GM21423 (cell line): ENCODE measurements around the gene ZNF524.

Experiments
- ATAC-seq: cut with Tn5 transposase; IDR thresholded peaks from one replicate; pipeline ENCODE4 v1.9.1; 2021; ENCODE audit warnings: mild to moderate bottlenecking, moderate library complexity; ENCODE audit not compliant: unreplicated experiment

Gene ZNF524

GRCh38 chr19:55641426-55642152, 41.5 kb downstream of the ZNF524 start:
- no peak for ATAC-seq

GRCh38 chr19:55642153-55643002, 42.3 kb downstream of the ZNF524 start:
- no peak for ATAC-seq

GRCh38 chr19:55643003-55643886, 43.2 kb downstream of the ZNF524 start, which contains the start of gene ZNF581:
Gene ZNF581 (plus strand): TSS chr19:55643649. CDS start chr19:55644572, 923 bp downstream.
- ATAC-seq = peak; percentile 34

DNA sequence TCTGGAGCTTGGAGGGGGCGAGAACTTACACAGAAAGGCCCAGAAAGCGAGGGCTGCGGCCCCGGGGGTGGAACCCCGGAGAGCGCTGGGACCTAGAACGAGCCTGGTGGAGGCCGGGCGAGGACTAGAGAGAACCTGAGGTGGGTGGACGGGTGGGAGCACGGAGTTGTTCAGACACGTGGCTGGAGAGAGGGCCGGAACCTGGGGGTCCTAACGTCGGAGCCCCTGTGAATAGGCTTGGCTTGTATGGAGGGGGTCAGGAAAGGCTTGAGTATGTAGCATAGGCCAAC, 43.7 kb downstream of the ZNF524 start:
- no peak for ATAC-seq

DNA sequence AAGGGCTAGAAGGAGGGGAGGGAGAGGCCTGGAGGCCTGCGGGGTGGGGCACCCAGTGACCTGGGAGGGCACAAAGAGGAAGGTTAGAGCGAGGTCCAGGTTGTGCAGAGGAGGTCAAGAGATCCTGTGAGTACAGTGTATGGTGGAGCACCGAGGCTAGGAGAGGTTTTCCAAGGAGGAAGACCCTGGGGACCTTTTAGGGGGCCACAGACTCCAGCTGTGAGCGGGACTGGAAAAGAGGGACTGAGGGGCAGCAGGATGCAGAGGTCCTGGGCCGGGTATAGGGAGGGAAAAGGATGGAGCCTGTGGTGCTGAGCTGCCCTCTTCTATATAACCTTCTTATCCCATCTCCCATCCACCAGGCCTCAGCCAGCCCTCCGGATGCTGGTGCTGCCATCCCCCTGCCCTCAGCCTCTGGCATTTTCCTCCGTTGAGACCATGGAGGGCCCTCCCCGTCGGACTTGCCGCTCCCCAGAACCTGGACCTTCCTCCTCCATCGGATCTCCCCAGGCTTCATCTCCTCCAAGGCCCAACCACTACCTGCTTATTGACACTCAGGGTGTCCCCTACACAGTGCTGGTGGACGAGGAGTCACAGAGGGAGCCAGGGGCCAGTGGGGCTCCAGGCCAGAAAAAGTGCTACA, 44.2 kb downstream of the ZNF524 start:
- ATAC-seq = no peak

- ATAC-seq = no peak
Measured at GRCh38 chr19:55644842-55645511, 44.9 kb downstream of the ZNF524 start.

GRCh38 chr19:55645512-55645881, 45.4 kb downstream of the ZNF524 start:
- ATAC-seq = no peak

DNA sequence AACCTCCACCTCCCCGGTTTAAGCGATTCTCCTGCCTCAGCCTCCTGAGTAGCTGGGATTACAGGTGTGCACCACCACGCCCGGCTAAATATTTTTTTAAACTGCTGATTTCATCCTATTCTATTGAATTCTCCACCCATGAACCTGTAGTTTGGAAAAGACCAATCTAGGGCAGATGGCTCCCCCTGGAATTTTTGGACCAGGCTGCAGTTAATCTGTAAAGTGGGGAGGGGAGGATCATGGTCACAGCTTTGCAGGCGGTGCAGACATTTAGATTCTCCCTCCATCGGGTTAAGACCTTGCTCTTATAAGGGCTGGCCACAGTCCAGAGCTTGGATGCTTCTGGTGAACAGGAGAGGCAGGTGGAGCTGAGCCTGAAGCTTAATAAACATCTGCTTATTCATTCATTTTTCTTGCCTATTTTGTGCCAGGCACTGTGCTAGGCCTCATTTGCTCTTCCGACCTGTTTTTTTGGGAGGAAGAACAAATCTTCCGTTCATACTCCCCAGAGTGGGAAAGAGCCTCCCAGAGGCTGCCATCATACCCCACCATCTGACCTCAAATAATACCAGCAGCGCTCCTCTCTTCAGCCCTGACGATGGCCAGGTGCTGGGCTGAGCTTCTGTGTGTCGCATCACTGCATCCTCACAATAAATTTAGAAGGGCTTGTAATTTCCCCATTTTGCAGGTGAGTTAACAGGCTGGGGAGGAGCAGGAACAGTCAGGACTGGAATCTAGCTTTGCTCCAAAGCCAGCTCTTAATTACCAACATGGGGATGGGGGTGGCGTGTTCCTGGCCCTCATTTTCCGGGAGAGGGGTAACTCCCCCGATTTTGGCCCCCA, 47.0 kb downstream of the ZNF524 start:
- ATAC-seq = no peak

DNA sequence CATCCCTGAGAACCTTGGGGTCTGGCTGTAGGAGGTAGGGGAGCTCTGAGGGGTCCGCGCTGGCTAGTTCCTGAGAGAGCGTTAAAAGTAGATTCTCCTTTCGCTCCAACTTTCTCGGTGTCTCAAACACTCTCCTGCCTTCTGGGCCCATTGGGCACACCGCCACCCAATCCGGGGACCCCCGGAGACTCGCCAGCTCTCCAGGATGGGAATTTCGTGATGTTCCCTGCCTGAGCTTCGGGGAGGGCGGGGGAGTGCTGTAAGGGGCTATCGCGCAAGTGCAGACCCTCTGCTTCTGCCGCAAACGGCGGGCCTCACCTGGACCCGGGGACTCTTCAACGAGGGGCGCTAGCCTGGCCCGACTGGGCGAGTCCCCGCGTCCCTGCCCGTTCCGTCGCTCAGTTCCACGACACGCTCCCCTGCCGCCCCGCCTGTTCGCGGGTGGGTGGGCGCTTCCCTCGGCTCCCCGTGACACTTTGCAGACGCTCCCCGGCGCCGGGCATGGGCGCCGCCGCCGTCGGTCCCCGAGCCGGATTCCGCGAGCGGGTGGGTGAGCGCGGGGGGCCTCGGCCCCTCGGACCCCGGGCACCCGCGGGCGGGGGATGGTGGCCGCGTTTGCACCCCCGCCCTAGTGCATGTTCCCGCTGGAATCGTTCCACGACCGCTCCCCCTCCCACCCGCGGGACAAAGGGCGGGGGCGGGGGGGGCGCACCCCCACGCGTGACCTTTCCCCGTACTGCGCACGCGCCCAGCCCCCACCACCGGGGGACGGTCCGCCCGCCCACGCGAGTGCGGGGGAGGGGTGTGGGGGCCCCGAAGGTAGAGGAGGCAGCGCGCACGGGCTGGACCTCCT, 47.9 kb downstream of the ZNF524 start, which contains the start of gene CCDC106:
CCDC106 (plus strand) TSS at position 481 of the 853 bp plus-strand sequence. CDS start 835 bp downstream, outside the sequence.
- peak; percentile 25 for ATAC-seq

- ATAC-seq = no peak
Measured at GRCh38 chr19:55648585-55649267, 48.6 kb downstream of the ZNF524 start.

- ATAC-seq = no peak
Measured at GRCh38 chr19:55649268-55650125, 49.4 kb downstream of the ZNF524 start.

- ATAC-seq = no peak
Measured at GRCh38 chr19:55650126-55650557, 50.1 kb downstream of the ZNF524 start.

DNA sequence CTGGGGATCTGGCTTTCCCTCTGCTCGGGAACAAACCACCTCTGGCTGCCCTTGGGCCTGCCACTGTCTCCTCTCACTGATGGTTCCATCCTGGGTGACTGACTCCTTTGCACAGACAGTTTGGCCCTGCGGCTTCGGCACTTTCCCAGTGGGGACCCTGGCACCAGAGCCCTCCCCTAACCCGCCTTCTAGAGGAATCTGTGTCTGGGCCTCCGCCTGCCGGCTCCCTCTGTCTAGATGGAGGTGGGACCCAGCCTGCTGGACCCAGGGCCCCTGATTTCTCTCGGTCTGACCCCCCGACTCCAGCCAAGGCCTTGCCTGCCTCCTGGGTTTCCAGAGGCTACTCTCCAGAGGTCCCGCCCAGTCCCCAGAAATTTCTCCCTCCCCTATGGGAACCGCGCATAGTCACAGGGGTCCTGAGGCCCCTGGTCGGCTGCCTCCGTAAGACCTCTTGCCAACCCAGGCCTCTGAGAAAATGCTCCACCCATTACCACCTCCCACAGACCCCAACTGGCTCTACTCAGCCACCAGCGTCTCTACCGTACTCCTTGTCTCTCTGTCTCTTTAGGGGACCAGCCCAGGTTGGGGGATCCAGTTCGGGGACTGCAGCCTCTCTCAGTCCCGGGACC, 50.6 kb downstream of the ZNF524 start:
- no peak for ATAC-seq

GRCh38 chr19:55651236-55651635, 51.1 kb downstream of the ZNF524 start:
- ATAC-seq = no peak

- no peak for ATAC-seq
Measured at GRCh38 chr19:55652311-55653128, 52.4 kb downstream of the ZNF524 start.
